Measurements from ENCODE around the gene COL6A2. TPM values are rescaled to one million over a fixed set of nuclear protein-coding genes. Genes with fewer than 3 reads are reported as not detected.
A peak's percentile ranks its signal among the peaks of the same experiment; 100 is the strongest.

Gene COL6A2
- total RNA-seq, 1 donor from 2014 or later, result 933 TPM

GRCh38 chr21:46079352-46080170, 18.4 kb upstream of the COL6A2 start:
- H3K4me3 Mint-ChIP-seq, result no peak overlapping the region
- no peak for TF ChIP-seq CTCF (IDR thresholded peaks at IDR 0.05; ENCODE audit: unreplicated experiment)
- H3K4me1 Mint-ChIP-seq, result peaks cover 19% of the 10 kb centered on the region
- H3K36me3 Mint-ChIP-seq, result no peaks in the 10 kb centered on the region
- no peak for DNase-seq (ENCODE audit: low spot score in 2 of 2, unreplicated experiment in 2 of 2)
- H3K27ac Mint-ChIP-seq, result peak overlapping the region; percentile 39
- H3K27me3 Mint-ChIP-seq (ENCODE audit: low read depth), result peaks cover 8% of the 10 kb centered on the region
- H3K9me3 Mint-ChIP-seq, result no peaks in the 10 kb centered on the region

- Mint-ChIP-seq H3K27me3 (ENCODE audit: low read depth) (peaks cover 5% of the 10 kb centered on the region), H3K36me3 (no peaks in the 10 kb centered on the region), H3K27ac (peak overlapping the region; percentile 39), H3K4me3 (no peak overlapping the region), H3K9me3 (no peaks in the 10 kb centered on the region), H3K4me1 (peaks cover 19% of the 10 kb centered on the region)
- no peak for DNase-seq (ENCODE audit: low spot score in 2 of 2, unreplicated experiment in 2 of 2)
- TF ChIP-seq CTCF (IDR thresholded peaks at IDR 0.05; ENCODE audit: unreplicated experiment), result no peak
Observed at GRCh38 chr21:46080171-46081021, 17.5 kb upstream of the COL6A2 start.

- peaks cover 19% of the 10 kb centered on the region for H3K4me1 Mint-ChIP-seq
- no peak for DNase-seq (ENCODE audit: low spot score in 2 of 2, unreplicated experiment in 2 of 2)
- TF ChIP-seq CTCF (IDR thresholded peaks at IDR 0.05; ENCODE audit: unreplicated experiment), result no peak
- no peaks in the 10 kb centered on the region for H3K36me3 Mint-ChIP-seq
- H3K27ac Mint-ChIP-seq, result peak overlapping the region; percentile 39
- H3K9me3 Mint-ChIP-seq, result peaks cover 6% of the 10 kb centered on the region
- H3K27me3 Mint-ChIP-seq (ENCODE audit: low read depth), result no peaks in the 10 kb centered on the region
- no peak overlapping the region for H3K4me3 Mint-ChIP-seq
Observed at GRCh38 chr21:46081022-46081861, 16.7 kb upstream of the COL6A2 start.

GRCh38 chr21:46081862-46082712, 15.8 kb upstream of the COL6A2 start:
- no peak overlapping the region for H3K4me3 Mint-ChIP-seq
- H3K4me1 Mint-ChIP-seq, result peaks cover 19% of the 10 kb centered on the region
- no peak for DNase-seq (ENCODE audit: low spot score in 2 of 2, unreplicated experiment in 2 of 2)
- no peak for TF ChIP-seq CTCF (IDR thresholded peaks at IDR 0.05; ENCODE audit: unreplicated experiment)
- peak overlapping the region; percentile 74 for H3K27ac Mint-ChIP-seq
- H3K36me3 Mint-ChIP-seq, result no peaks in the 10 kb centered on the region
- no peaks in the 10 kb centered on the region for H3K27me3 Mint-ChIP-seq (ENCODE audit: low read depth)
- H3K9me3 Mint-ChIP-seq, result peaks cover 12% of the 10 kb centered on the region

- H3K27me3 Mint-ChIP-seq (ENCODE audit: low read depth), result no peaks in the 10 kb centered on the region
- H3K9me3 Mint-ChIP-seq, result peaks cover 12% of the 10 kb centered on the region
Observed at GRCh38 chr21:46082713-46082962, 15.3 kb upstream of the COL6A2 start.

More at GRCh38 chr21:46082713-46082962, 15.3 kb upstream of the COL6A2 start:
- H3K4me1 Mint-ChIP-seq, result peaks cover 19% of the 10 kb centered on the region
- DNase-seq (ENCODE audit: low spot score in 2 of 2, unreplicated experiment in 2 of 2), result no peak
- H3K4me3 Mint-ChIP-seq, result no peak overlapping the region
- H3K36me3 Mint-ChIP-seq, result no peaks in the 10 kb centered on the region
- peak overlapping the region; percentile 74 for H3K27ac Mint-ChIP-seq
- no peak for TF ChIP-seq CTCF (IDR thresholded peaks at IDR 0.05; ENCODE audit: unreplicated experiment)

Data from mesothelial cell of epicardium (in vitro differentiated cells).